ENCODE measurements around the gene FAF2.

DNA sequence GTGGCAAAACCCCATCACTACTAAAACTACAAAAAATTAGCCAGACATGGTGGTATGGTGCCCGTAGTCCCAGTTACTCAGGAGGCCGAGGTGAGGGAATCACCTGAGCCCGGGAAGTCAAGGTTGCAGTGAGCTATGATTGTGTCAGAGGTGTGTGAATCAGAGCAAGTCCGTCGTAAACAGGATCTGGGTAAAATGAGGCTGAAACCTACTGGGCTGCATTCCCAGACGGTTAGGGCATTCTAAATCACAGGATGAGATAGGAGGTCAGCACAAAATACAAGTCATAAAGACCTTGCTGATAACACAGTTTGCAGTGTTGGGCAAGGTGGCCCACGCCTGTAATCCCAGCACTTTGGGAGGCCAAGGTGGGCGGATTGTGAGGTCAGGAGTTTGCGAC lies 29.9 kb upstream of the FAF2 start:
- TF ChIP-seq CHD4 (IDR thresholded peaks at IDR 0.05; ENCODE audit: borderline replicate concordance) (no peak), RAD21 (conservative IDR thresholded peaks at IDR 0.05 in 1 of 2, IDR thresholded peaks at IDR 0.05 in 1 of 2) (no peak), SMC3 (IDR thresholded peaks at IDR 0.05) (no peak), POLR2A (IDR thresholded peaks at IDR 0.05; ENCODE audit: low read length) (no peak), ESRRA (IDR thresholded peaks at IDR 0.05; ENCODE audit: borderline replicate concordance, low read length) (no peak), SREBF2 (IDR thresholded peaks at IDR 0.05) (no peak)
- TF ChIP-seq, protein P1, sequence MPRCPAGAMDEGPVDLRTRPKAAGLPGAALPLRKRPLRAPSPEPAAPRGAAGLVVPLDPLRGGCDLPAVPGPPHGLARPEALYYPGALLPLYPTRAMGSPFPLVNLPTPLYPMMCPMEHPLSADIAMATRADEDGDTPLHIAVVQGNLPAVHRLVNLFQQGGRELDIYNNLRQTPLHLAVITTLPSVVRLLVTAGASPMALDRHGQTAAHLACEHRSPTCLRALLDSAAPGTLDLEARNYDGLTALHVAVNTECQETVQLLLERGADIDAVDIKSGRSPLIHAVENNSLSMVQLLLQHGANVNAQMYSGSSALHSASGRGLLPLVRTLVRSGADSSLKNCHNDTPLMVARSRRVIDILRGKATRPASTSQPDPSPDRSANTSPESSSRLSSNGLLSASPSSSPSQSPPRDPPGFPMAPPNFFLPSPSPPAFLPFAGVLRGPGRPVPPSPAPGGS (IDR thresholded peaks at IDR 0.05) = no peak
- TF ChIP-seq, protein P2, sequence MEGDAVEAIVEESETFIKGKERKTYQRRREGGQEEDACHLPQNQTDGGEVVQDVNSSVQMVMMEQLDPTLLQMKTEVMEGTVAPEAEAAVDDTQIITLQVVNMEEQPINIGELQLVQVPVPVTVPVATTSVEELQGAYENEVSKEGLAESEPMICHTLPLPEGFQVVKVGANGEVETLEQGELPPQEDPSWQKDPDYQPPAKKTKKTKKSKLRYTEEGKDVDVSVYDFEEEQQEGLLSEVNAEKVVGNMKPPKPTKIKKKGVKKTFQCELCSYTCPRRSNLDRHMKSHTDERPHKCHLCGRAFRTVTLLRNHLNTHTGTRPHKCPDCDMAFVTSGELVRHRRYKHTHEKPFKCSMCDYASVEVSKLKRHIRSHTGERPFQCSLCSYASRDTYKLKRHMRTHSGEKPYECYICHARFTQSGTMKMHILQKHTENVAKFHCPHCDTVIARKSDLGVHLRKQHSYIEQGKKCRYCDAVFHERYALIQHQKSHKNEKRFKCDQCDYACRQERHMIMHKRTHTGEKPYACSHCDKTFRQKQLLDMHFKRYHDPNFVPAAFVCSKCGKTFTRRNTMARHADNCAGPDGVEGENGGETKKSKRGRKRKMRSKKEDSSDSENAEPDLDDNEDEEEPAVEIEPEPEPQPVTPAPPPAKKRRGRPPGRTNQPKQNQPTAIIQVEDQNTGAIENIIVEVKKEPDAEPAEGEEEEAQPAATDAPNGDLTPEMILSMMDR (IDR thresholded peaks at IDR 0.05) = no peak
